HPDE6-E6E7 (cell line): ENCODE data around the gene CELF1.
"Not testable (repeated sequence)": the region's sequence is repeated elsewhere in the genome, so short reads cannot be mapped to it uniquely, and the experiment has no call there.

ENCODE experiments used
- DNase-seq: peaks from one replicate; pipeline ENCODE4 v3.0.0; 2011; ENCODE audit warnings: missing footprints; ENCODE audit errors: extremely low spot score

The CELF1 gene

DNA sequence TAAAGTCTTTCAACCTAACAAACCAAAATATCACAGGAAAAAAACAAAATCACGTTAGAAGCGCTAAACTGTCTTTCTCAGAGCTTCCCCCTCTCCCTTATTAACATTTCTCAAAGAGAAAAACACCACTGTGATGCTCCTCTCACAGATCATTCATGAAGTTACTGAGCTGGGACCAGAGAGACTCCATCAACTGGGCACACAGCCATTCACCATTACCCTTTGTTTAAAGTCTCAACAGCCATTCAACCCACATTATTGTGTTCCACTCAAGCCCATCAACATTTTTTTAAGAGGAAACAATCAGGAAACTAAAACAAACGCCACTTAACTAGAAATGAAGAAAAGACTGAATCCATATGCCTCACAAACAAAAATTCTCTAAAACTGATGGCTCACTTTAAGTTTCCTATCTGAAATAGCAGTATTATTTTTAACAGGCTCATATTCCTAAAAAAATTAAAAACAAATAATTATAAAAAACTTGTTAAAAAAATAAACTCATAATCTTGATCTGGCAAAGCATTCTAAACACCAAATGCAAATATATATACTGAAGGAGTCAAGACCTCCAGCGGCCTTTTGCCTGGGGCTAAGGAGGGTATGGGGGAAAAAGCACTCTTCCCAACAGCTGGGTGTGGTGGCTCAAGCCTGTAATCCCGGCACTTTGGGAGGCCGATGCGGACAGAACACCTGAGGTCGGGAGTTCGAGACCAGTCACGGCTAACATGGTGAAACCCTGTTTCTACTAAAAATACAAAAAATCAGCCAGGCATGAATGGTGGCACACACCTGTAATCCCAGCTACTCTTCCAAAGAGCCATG lies 14.0 kb downstream of the CELF1 start:
- no peak for DNase-seq

DNA sequence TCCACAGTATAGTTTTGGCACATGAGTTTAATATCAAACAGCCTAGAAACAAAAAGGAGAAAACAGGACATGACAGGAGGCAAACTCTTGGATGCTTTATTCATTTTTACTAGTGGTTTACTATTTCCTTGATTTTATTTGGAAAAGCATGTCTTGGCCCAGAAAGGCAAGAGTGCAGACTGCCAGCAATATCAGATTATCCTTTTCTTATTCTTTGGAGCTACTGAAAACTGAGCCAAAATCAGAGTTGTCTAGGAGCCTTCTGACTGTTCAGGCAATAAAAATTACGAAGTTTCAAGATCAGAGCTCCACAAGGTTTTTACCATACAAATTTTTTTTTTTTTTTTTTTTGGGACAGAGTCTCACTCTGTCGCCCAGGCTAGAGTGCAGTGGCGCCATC lies 16.0 kb downstream of the CELF1 start:
- DNase-seq: no peak

DNA sequence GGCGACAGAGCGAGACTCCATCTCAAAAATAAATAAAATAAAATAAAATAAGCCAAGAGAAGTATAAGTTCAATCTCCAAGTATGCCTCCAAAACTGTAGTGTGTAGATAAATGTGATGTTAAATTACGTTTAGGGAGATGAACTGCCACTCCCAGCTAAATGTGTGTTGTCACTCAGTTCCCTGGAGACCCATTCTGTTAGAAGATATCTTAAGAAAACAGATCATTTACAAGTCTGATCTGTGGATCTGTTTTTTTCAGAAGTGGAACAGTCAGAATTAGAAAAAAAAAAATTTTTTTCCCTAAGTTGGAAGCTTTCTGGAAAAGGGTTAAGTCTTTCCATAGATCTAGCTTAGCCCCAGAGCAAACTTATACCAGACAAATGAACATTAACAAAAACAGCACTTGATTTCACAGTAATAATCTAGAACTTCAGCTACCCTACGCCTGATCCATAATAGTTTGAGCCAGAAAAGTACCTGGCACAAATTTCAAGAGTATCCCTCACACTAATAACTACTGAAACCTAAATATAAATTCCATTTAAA lies 18.2 kb downstream of the CELF1 start:
- DNase-seq: no peak

DNA sequence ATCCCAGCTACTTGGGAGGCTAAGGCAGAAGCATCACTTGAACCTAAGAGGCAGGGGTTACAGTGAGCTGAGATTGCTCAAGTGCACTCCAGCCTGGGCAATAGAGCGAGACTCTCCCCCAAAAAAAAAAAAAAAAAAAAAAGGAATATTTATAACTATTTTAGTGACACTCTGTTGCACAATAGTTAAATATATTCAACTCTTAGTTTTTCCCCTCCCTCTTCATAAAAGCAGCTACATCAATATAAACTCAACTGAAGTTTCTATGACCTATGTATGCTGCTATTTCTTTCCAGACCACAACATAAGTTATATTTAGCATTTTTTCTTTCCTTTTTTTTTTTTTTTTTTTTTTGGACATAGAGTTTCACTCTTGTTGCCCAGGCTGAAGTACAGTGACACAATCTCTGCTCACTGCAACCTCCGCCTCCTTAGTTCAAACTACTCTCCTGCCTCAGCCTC lies 19.2 kb downstream of the CELF1 start:
- DNase-seq: no peak

DNA sequence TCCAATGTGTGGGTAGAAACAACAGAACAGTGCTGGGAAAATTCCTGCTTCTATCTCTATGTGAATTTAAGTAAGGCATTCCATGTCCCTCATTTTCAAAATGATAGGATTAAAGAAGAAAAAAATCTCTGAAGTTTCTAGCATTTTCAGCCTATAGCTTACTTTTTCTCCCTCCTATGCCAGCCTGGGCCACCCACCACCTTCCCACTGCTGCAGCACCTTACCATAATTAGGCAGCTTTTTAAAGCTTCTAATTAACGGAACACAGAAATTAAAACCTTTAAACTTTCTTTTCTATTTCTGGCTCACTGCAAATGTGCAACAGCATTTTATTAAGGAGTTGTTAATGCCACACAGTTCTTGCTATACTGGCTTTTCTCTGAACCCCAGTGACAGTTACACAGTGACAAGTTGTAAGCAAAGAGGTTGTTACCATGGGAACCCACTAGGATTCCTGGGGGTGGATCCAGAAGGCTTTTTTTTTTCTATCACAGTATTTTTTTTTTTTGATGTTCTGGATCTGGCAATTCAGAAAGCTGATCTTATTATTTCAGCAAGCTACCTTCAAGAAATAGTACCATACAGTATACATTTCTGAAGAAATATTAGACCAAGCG lies 20.2 kb downstream of the CELF1 start:
- DNase-seq: no peak

DNA sequence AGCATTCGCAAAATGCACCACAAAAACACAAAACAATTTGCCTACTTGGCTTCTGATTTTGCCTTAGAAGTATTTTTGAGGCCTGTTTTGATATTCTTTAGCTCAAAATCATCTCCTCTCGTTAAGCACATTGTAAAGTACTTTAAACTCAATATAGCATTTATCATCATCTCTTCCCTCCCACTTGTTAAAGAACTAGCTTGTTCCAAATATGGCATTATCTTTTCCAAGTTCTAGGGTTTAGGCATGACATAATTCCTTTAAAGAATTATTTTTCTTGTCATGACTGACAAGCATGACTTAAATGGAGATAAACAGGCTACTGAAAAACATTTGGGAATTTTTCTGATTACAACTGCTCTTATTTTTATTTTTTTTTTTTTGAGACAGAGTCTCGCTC lies 21.3 kb downstream of the CELF1 start:
- no peak for DNase-seq

DNA sequence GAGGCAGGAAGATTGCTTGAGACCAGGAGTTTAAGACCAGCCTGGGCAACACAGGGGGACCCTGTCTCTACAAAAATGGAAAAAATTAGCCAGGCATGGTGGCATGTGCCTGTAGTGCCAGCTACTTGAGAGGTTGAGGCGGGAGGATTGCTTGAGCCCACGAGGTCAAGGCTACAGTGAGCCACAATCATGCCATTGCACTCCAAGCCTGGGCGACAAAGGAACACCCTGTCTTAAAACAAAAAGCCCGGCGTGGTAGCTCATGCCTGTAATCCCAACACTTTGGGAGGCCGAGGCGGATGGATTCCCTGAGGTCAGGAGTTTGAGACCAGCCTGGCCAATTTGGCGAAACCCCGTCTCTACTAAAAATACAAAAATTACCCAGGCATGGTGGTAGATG lies 22.2 kb downstream of the CELF1 start:
- not testable (repeated sequence) for DNase-seq

DNA sequence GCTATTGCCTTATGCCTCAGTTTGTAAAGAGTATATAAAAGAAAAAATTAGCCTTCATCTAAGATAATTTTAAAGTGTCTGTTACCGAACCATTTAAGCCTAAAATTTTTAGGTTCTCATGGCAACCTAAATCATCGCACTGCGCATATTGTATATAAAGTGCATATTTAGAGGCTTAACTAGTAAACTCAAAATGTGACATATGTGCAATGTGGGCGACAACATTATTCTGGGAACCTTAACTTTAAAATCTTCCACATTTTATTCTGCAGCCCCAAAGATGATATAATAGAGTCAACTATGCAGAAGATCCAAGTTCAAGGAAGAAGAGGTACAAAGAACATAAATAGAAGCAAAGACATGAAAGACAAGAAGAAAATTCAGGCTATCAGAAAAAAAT lies 23.0 kb downstream of the CELF1 start:
- DNase-seq: no peak

DNA sequence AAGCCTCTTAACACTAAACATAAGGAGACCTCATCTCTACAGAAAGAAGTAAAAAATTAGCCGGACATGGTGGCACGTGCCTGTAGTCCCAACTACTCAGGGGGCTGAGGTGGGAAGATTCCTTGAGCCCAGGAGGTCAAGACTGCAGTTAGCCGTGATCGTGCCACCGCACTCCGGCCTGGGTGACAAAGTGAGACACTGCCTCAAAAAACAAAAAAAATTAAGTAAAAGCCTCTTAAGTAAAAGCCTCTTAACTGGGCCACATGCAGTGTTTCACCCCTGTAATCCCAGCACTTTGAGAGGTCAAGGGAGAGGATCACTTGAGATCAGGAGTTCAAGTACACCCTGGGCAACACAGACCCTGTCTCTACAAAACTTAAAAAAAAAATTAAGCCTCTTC lies 25.7 kb downstream of the CELF1 start:
- no peak for DNase-seq

DNA sequence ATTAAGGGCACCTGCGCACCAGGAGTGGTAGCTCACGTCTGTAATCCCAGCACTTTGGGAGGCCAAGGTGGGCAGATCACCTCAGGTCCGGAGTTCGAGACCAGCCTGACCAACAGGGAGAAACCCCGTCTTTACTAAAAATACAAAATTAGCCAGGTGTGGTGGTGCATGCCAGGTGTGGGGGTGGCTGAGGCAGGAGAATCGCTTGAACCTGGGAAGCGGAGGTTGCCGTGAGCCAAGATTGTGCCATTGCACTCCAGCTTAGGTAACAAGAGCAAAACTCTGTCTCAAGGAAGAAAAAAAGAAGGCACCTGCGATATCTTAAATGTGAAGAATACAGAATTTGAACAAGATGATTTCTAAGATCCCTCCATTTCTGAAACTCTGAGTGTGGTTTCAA lies 26.9 kb downstream of the CELF1 start:
- not testable (repeated sequence) for DNase-seq

DNA sequence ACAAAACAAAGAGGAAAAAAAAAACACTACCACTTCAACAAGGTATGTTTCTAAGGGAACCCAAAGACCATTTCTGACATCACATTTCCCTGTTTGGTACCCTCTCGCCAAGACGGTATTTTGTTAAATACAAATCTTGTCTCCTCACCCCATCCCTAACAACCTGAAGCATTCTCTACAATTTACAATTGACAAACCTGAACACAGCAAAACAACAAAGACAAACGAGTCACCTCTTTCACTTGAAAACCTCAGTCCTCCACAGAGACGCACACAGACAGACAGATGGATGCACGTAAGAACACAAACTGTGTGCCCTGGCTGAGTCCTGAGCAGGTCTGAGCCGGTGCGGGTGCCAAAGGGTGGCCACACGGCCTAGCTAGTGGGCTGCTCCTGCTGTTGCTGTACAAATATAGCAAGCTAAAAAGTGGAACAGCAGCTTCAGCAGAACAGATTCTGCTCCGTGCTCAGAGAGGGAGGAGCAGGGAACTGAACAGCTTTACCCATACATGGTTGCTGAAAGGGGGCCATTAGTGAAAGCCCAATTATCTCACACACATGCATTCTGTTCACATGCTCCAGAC lies 28.5 kb downstream of the CELF1 start:
- peak; percentile 13 for DNase-seq

DNA sequence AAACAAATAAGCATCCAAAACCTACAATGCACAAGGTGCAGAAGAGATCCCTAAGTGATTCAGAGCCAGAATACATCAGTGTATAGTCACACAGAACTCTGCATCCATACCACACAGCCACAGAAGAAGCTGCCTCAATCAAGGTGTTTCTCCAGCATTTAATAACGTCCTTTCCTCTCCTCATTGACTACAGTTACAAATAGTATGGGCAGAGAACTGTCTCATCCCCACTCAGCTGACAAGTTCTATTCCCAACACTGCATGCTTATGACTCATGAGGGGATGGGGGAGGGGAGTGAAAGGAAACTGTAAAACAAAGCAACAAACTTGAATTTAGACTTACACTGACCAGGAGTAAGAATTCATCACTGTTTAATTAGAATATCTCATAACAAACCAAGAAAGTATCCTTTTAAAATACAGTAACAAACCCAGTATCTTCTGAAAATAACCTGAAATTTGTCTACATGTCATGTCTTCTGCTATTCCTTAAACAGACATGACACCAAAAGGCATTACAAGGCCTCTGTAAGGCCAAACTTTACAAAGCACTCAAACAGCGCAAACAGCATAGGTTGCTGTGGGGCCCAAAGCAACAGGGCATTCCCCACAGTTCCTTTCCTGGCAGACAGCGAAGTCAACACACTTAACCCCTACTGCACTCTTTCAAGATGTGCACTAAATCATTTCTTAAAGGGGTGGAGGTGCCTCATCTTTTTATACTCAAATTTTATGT lies 29.3 kb downstream of the CELF1 start:
- DNase-seq: peak; percentile 73

DNA sequence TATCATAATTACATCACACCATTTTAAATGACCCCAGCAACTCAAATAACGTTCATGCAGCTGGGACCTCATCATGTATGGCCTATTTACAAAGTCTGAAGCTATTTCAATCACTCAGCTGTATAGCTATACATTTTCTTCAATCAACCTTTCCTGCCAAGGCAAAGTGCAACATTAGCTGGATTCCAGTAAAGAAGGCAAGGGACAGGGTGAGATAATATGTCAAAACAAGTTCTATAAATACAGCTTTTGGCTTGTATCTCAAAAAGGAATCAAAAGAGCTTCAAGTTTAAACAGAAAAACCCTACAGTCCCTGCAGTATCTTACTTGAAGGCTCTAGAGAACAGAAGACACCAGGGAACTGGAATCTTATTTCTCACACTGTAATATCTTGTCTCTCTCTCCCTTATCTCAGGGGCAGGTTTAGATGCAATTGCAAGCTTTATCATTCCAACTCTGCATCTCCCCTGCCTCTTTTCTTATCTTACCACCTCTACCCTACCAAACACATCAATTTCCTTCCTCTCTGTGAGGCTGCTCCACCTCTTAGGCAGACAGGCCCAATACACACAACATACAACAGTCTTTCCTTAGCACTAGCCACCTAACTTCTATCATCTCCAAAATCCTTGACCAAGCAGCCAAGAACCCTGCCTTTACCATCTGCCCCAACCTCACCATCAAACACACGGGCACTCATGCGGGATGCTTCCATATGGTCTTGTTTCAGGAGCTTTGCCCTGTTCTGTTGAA lies 34.5 kb downstream of the CELF1 start:
- DNase-seq: no peak

DNA sequence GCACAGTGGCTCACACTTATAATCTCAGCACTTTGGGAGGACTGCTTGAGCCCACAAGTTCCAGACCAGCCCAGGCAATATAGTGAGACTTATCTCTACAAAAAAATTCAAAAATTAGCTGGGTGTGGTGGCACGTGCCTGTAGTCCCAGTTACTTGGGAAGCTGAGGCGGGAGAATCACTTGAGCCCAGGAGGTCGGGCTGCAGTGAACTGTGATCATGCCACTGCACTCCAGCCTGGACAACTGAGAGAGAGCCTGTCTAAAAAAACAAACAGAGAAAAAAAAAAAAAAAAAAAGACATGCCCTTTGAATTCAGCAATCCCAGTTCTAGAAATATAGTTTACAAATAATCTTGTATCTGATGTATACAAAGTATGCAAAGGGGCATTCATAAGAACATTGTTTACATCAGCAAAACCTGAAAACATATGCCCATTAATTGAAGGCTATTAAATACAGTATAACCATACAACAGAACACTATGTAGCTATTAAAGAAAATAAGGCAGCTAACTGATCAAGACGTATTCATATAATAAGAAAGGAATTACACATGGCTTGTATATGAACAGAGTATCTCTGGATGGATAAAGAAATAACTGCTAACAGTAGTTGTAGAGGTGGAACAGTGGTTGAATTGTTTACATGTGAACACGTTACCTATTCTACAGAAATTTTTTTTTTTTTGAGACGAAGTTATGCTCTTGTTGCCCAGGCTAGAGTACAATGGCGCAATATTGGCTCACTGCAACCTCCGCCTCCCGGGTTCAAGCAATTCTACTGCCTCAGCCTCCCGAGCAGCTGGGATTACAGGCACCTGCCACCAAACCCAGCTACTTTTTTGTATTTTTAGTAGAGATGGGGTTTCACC lies 35.7 kb downstream of the CELF1 start:
- DNase-seq: no peak

DNA sequence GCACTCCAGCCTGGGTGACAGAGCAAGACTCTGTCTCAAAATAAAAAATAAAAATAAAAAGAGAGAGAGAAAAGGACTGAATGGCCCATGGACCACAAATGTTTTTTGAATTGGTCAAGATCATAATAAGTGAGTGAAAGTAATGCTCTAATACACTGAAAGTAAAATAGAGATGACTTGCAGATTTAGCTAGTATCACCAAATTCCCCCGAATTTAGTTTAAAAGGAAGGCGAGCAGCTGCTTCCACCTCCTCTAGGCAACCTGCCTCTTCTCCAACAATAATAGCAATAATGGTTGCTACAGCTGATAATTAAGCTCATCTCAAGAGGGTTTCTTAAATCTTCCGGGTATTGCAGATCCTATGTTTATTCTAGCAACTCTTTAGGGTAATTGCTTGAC lies 36.8 kb downstream of the CELF1 start:
- DNase-seq: no peak

DNA sequence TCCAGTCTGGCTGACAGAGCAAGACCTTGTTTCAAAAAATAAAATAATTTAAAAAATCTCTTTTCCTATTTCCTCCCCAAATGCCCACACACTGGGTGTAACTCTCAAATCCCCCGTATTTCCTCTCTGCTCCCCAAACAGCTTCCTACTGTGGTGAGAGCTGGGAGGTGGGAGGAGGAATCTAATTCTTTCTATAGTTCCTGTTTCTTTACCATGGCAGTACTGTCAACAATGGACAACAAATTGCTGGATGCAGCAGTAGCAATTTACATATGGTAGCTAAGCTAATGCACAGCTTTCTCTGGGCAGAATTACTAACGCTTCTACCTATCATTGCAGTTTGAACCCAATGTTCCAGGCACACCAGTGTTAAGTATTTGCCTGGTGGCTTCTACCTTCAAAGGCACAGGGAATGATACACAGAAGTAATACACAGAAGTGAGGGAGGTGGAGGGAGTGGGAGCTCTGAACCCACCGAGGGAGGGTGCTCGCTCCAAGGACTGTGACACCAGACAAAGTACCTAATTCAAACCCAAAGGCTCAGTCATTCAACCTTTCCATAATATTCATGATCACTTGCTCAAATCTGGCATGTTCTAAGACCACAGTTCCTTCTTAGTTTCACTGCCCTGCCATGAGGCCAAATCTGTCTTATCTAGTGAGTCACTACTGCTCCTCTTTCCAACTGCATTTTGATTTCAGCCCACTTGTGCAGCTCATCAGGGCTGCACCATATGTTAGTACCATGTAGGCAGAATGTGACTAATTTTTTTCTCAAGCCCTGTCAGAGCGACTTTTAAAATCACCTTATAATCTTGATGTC lies 37.9 kb downstream of the CELF1 start:
- peak; percentile 22 for DNase-seq

DNA sequence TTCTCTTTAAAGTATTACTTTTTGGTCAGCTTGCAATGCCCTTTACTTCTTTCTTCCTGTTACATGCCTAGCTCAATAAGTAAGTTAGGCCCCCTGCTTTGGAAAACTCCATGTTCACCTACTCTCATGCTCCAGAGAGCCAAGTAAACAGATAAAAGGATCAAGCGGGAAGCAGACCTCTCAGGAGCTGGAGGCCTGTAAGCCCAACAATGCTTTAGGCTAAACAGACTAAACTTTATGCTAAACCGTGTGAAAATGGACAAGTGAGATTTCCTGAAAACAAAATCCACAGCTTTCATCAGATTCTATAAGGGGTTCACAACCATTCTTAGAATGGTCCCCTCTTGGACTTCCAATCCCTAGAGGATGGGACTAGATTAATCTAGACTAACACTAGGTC lies 40.2 kb downstream of the CELF1 start:
- DNase-seq: no peak

DNA sequence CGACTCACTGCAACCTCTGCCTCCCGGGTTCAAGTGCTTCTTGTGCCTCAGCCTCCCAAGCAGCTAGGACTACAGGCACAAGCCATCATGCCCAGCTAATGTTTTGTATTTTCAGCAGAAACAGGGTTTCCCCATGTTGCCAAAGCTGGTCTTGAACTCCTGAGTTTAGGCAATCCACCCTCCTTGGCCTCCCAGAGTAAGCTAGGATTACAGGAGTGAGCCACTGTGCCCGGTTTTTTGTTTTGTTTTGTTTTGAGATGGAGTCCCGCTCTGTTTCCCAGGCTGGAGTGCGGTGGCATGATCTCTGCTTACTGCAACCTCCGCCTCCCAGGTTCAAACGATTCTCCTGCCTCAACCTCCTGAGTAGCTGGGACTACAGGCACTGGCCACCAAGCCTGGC lies 41.0 kb downstream of the CELF1 start:
- no peak for DNase-seq

DNA sequence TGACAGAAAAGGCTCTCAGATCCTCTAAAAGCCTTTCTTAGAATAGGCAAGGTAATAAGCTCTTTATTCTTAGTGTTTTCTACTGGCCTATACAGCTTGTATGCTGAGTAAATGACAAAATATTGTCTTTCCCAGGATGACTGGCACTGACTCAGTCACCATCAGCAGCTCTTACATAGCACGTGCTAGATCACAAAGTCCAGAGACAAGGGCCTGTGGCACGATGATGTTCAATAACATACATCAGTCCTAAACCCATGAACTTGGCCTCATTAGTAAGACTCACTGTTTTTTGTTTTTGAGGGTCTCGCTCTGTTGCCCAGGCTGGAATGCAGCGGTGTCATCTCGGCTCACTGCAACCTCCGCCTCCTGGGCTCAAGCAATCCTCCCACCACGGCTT lies 42.7 kb downstream of the CELF1 start:
- no peak for DNase-seq
